NCI-H146 treated with DMSO at 0.1 percent for 48 hours (cell line): Measurements from ENCODE around the gene PLEKHG3.

Experiments used
- DNase-seq: peaks from one replicate; lab custom pipeline; 2025; ENCODE audit not compliant: unreplicated experiment; lab: John Stamatoyannopoulos, UW

The PLEKHG3 gene

GRCh38 chr14:64725261-64725815 lies 21.1 kb downstream of the PLEKHG3 start:
- DNase-seq, result no peak

GRCh38 chr14:64725879-64726584 lies 21.8 kb downstream of the PLEKHG3 start:
- no peak for DNase-seq

- DNase-seq, result peak; percentile 50
Measured at GRCh38 chr14:64726585-64726890, 22.3 kb downstream of the PLEKHG3 start.

GRCh38 chr14:64727551-64728071 lies 23.4 kb downstream of the PLEKHG3 start:
- DNase-seq, result no peak

GRCh38 chr14:64728106-64728505 lies 23.9 kb downstream of the PLEKHG3 start:
- DNase-seq, result no peak

GRCh38 chr14:64728856-64729255 lies 24.6 kb downstream of the PLEKHG3 start:
- no peak for DNase-seq

GRCh38 chr14:64729386-64730060 lies 25.3 kb downstream of the PLEKHG3 start:
- DNase-seq, result no peak

- no peak for DNase-seq
Measured at GRCh38 chr14:64730061-64730440, 25.8 kb downstream of the PLEKHG3 start.

- no peak for DNase-seq
Measured at GRCh38 chr14:64730681-64731080, 26.5 kb downstream of the PLEKHG3 start.

- no peak for DNase-seq
Measured at GRCh38 chr14:64731141-64731581, 26.9 kb downstream of the PLEKHG3 start.

GRCh38 chr14:64732066-64732465 lies 27.8 kb downstream of the PLEKHG3 start:
- DNase-seq, result no peak

- no peak for DNase-seq
Measured at GRCh38 chr14:64732536-64733120, 28.4 kb downstream of the PLEKHG3 start.

- DNase-seq, result no peak
Measured at GRCh38 chr14:64733321-64733720, 29.1 kb downstream of the PLEKHG3 start.

- no peak for DNase-seq
Measured at GRCh38 chr14:64733899-64734298, 29.7 kb downstream of the PLEKHG3 start.

- no peak for DNase-seq
Measured at GRCh38 chr14:64734990-64735389, 30.8 kb downstream of the PLEKHG3 start.

GRCh38 chr14:64736271-64737169 lies 32.3 kb downstream of the PLEKHG3 start:
- peak; percentile 56 for DNase-seq

- no peak for DNase-seq
Measured at GRCh38 chr14:64737391-64738280, 33.4 kb downstream of the PLEKHG3 start.

GRCh38 chr14:64738281-64738804 lies 34.1 kb downstream of the PLEKHG3 start:
- no peak for DNase-seq

- DNase-seq, result no peak
Measured at GRCh38 chr14:64741200-64741599, 37.0 kb downstream of the PLEKHG3 start.

GRCh38 chr14:64741961-64742360 lies 37.7 kb downstream of the PLEKHG3 start:
- DNase-seq, result no peak
